SU-DHL-6 (cell line): Measurements from ENCODE around the gene SLF2.

ENCODE experiments used
- H2AFZ ChIP-seq: fragments of 200-600 bp; sonication (generic); 2 replicates; pipeline ENCODE4 v1.6.1; 2014; ENCODE audit warnings: low read depth, mild to moderate bottlenecking, moderate library complexity, mixed read lengths, antibody characterized with exemption, low read length; ENCODE audit not compliant: severe bottlenecking
- H3F3A ChIP-seq: fragments of 200-600 bp; shearing (Covaris generic); 2 replicates; pipeline ENCODE4 v1.6.0; 2016; ENCODE audit warnings: antibody characterized with exemption, mild to moderate bottlenecking; ENCODE audit not compliant: insufficient read depth
- H3K27ac ChIP-seq: fragments of 200-600 bp; sonication (generic); 2 replicates; pipeline ENCODE4 v1.5.1; 2016; ENCODE audit warnings: low read depth, mild to moderate bottlenecking, low read length, moderate library complexity, mixed read lengths
- H3K27me3 ChIP-seq: fragments of 200-600 bp; sonication (generic), shearing (Covaris generic); 2 replicates; pipeline ENCODE4 v1.6.0; 2014; ENCODE audit warnings: mild to moderate bottlenecking, low read length
- H3K36me3 ChIP-seq: fragments of 200-600 bp; sonication (generic); 2 replicates; pipeline ENCODE4 v1.6.1; 2014; ENCODE audit warnings: mild to moderate bottlenecking, low read length, mixed read lengths
- H3K4me2 ChIP-seq: fragments of 300-600, 200-600 bp; shearing (Covaris generic), sonication (generic); 2 replicates; pipeline ENCODE4 v1.6.0; 2014; ENCODE audit warnings: low read length, low read depth, mild to moderate bottlenecking; ENCODE audit not compliant: poor library complexity, severe bottlenecking
- H3K4me3 ChIP-seq: fragments of 200-600 bp; sonication (generic); 2 replicates; pipeline ENCODE4 v1.5.1; 2014; ENCODE audit warnings: antibody characterized with exemption, low read length, mild to moderate bottlenecking, mixed read lengths; ENCODE audit not compliant: insufficient read depth, poor library complexity, severe bottlenecking
- H3K79me2 ChIP-seq: fragments of 200-600 bp; sonication (generic); 2 replicates; pipeline ENCODE4 v1.6.1; 2014; ENCODE audit warnings: mild to moderate bottlenecking, low read length, moderate library complexity; ENCODE audit not compliant: insufficient read depth
- H3K9ac ChIP-seq: fragments of 200-600 bp; sonication (generic); 2 replicates; pipeline ENCODE4 v1.7.0; 2014; ENCODE audit warnings: mild to moderate bottlenecking, low read length
- H3K9me2 ChIP-seq: fragments of 200-600 bp; sonication (generic); replicated peaks from 2 replicates; pipeline ENCODE4 v1.6.1; 2014; ENCODE audit warnings: low read length; ENCODE audit not compliant: insufficient read depth
- H3K9me3 ChIP-seq: fragments of 200-600 bp; sonication (generic); 2 replicates; pipeline ENCODE4 v1.6.1; 2014; ENCODE audit warnings: low read length, mixed read lengths; ENCODE audit not compliant: insufficient read depth
- H4K20me1 ChIP-seq: fragments of 200-600 bp; sonication (generic); 2 replicates; pipeline ENCODE4 v1.6.1; 2014; ENCODE audit warnings: low read depth, mild to moderate bottlenecking, antibody characterized with exemption, low read length, moderate library complexity, mixed read lengths
- CTCF ChIP-seq: fragments of 200-600 bp; sonication (generic); IDR thresholded peaks from one replicate; pipeline ENCODE4 v1.5.1; 2017; ENCODE audit warnings: antibody characterized with exemption, mild to moderate bottlenecking, low read length, moderate library complexity; ENCODE audit not compliant: insufficient read depth, poor library complexity, severe bottlenecking
- EZH2phosphoT487 ChIP-seq: fragments of 200-600 bp; sonication (generic), shearing (Covaris generic); conservative IDR thresholded peaks from 2 replicates; pipeline ENCODE4 v1.6.1; 2018; ENCODE audit warnings: mild to moderate bottlenecking, antibody characterized with exemption, low read length, moderate library complexity, mixed read lengths

Gene SLF2

DNA sequence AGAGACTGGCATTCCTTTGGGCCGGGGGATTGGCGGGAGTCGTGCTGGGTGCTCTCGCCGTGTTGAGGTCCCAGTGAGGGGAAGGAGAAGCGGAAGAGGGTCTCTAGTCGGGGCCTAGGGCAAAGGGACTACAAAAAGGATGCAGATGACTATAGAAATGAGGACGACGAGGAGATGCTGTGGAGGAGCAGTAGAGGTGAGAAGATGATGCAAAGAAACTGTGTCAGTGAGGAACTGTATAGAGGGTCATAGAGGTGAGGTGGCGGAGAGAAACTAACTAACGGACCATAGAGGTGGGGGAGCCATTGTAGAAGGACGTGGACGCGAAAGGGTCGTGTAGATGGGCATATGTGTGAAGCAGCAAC lies 74.9 kb downstream of the SLF2 start:
- TF ChIP-seq CTCF (no peak), EZH2phosphoT487 (no peak)
- peak overlapping the region; percentile 78 for H3K27ac ChIP-seq
- H3K4me2 ChIP-seq: peak overlapping the region; percentile 92
- no peaks in the 10 kb centered on the region; the same call in 1 of the 2 replicates for H3F3A ChIP-seq
- no peaks in the 10 kb centered on the region for H3K9me3 ChIP-seq
- no peaks in the 10 kb centered on the region for H4K20me1 ChIP-seq
- peak overlapping the region; percentile 88 for H2AFZ ChIP-seq
- peaks cover 44% of the 10 kb centered on the region for H3K79me2 ChIP-seq
- H3K36me3 ChIP-seq: no peaks in the 10 kb centered on the region
- no peaks in the 10 kb centered on the region for H3K27me3 ChIP-seq
- H3K9me2 ChIP-seq: no peaks in the 10 kb centered on the region
- H3K4me3 ChIP-seq: peak overlapping the region; percentile 99
- peak overlapping the region; percentile 77 for H3K9ac ChIP-seq

GRCh38 chr10:100988166-100988565 lies 75.4 kb downstream of the SLF2 start:
- no peaks in the 10 kb centered on the region for H3K36me3 ChIP-seq
- TF ChIP-seq CTCF (no peak), EZH2phosphoT487 (no peak)
- H3K9me3 ChIP-seq: no peaks in the 10 kb centered on the region
- no peaks in the 10 kb centered on the region for H3K27me3 ChIP-seq
- H3K4me2 ChIP-seq: peak overlapping the region; percentile 92
- H4K20me1 ChIP-seq: no peaks in the 10 kb centered on the region
- H3K9ac ChIP-seq: peak overlapping the region; percentile 77
- no peak overlapping the region for H2AFZ ChIP-seq
- H3F3A ChIP-seq: no peaks in the 10 kb centered on the region; the same call in 1 of the 2 replicates
- H3K9me2 ChIP-seq: no peaks in the 10 kb centered on the region
- no peak overlapping the region for H3K27ac ChIP-seq
- H3K4me3 ChIP-seq: peak overlapping the region; percentile 99
- H3K79me2 ChIP-seq: peaks cover 44% of the 10 kb centered on the region

- Histone ChIP-seq H3K9me3 (no peaks in the 10 kb centered on the region), H2AFZ (no peak overlapping the region), H3K36me3 (no peaks in the 10 kb centered on the region), H3K4me3 (no peak overlapping the region), H3K27ac (no peak overlapping the region), H3F3A (peaks cover 4% of the 10 kb centered on the region; the same call in 1 of the 2 replicates), H3K9me2 (no peaks in the 10 kb centered on the region), H3K4me2 (no peak overlapping the region), H3K79me2 (peaks cover 44% of the 10 kb centered on the region), H4K20me1 (no peaks in the 10 kb centered on the region), H3K9ac (no peak overlapping the region), H3K27me3 (no peaks in the 10 kb centered on the region)
- TF ChIP-seq CTCF: no peak
- TF ChIP-seq EZH2phosphoT487: no peak
Measured at GRCh38 chr10:100989088-100989487, 76.3 kb downstream of the SLF2 start.
